PFSK-1 (cell line): ENCODE measurements around the gene TRPV4.

Source experiments
- FOXP2 ChIP-seq: optimal IDR thresholded peaks from 2 replicates; pipeline ENCODE3; 2011; ENCODE audit warnings: borderline replicate concordance, control low read depth, inconsistent platforms; ENCODE audit not compliant: insufficient read depth; ENCODE audit errors: extremely low read length, extremely low read depth
- POLR2AphosphoS5 ChIP-seq: IDR thresholded peaks from 2 replicates; pipeline ENCODE4 v1.6.1; 2012; ENCODE audit warnings: low read depth, mild to moderate bottlenecking, control low read depth, low read length, moderate library complexity
- SIN3A ChIP-seq: IDR thresholded peaks from 2 replicates; pipeline ENCODE4 v1.6.1; 2012; ENCODE audit warnings: mild to moderate bottlenecking, low read length, moderate library complexity, borderline replicate concordance; ENCODE audit not compliant: insufficient read depth
- TAF1 ChIP-seq: IDR thresholded peaks from 2 replicates; pipeline ENCODE4 v1.6.1; 2012; ENCODE audit warnings: low read length, control low read depth, borderline replicate concordance; ENCODE audit not compliant: insufficient read depth
- TF ChIP-seq, protein P1 (sequence below), 2 experiments: IDR thresholded peaks; 2 replicates each; pipeline versions ENCODE4 v1.6.1 to v1.8.0; 2011 to 2012; ENCODE audit warnings: low read depth in 2 of 2, low read length in 2 of 2, control low read depth in 1 of 2, inconsistent platforms in 1 of 2, mild to moderate bottlenecking in 1 of 2, moderate library complexity in 1 of 2; ENCODE audit not compliant: insufficient read depth in 1 of 2

Gene TRPV4

DNA sequence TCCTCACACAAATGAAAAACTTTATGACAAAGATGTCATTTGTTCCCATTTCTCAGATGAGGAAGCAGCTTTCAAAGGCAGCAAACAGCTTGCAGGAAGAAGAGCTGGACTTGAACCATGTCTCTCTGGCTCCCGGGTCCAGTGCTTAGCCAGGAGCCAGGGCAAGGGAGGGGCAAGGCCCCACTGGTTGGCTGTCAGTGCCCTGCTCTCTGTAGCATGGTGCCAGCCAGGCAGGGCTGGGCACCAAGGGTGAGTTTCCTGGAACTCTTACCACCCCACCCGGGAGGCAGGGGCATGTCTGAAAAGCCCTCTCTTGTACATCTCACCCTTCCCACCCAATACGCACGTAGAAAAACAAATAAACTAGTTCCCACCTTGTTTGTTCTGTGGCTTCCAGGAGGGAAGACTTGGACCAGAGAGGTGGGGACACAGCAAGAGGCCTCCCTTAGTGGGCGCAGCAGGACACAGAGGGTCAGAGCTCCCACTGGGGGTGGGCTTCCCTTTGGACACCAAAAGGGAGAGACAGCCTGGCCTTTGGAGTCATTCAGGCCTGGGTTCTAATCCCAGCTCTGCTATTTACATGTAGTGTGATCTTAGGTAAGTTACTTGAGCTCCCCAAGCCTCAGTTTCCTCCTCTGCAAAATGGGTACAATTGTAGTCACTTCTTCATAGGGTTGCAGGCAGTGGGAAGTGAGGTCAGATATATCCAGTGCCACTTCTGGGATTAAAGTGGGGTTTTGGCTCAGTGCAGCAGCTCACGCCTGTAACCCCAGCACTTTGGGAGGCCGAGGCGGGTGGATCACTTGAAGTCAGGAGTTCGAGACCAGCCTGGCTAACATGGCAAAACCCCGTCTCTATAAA lies 17.2 kb downstream of the TRPV4 start:
- no peak for TF ChIP-seq TAF1

GRCh38 chr12:109815225-109815624 lies 18.0 kb downstream of the TRPV4 start:
- TF ChIP-seq TAF1 (no peak), FOXP2 (no peak), SIN3A (no peak), POLR2AphosphoS5 (no peak)
- TF ChIP-seq, protein P1, sequence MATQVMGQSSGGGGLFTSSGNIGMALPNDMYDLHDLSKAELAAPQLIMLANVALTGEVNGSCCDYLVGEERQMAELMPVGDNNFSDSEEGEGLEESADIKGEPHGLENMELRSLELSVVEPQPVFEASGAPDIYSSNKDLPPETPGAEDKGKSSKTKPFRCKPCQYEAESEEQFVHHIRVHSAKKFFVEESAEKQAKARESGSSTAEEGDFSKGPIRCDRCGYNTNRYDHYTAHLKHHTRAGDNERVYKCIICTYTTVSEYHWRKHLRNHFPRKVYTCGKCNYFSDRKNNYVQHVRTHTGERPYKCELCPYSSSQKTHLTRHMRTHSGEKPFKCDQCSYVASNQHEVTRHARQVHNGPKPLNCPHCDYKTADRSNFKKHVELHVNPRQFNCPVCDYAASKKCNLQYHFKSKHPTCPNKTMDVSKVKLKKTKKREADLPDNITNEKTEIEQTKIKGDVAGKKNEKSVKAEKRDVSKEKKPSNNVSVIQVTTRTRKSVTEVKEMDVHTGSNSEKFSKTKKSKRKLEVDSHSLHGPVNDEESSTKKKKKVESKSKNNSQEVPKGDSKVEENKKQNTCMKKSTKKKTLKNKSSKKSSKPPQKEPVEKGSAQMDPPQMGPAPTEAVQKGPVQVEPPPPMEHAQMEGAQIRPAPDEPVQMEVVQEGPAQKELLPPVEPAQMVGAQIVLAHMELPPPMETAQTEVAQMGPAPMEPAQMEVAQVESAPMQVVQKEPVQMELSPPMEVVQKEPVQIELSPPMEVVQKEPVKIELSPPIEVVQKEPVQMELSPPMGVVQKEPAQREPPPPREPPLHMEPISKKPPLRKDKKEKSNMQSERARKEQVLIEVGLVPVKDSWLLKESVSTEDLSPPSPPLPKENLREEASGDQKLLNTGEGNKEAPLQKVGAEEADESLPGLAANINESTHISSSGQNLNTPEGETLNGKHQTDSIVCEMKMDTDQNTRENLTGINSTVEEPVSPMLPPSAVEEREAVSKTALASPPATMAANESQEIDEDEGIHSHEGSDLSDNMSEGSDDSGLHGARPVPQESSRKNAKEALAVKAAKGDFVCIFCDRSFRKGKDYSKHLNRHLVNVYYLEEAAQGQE (IDR thresholded peaks at IDR 0.05; ENCODE audit: insufficient read depth in 1 of 2, low read depth in 2 of 2, low read length in 2 of 2): no peak

DNA sequence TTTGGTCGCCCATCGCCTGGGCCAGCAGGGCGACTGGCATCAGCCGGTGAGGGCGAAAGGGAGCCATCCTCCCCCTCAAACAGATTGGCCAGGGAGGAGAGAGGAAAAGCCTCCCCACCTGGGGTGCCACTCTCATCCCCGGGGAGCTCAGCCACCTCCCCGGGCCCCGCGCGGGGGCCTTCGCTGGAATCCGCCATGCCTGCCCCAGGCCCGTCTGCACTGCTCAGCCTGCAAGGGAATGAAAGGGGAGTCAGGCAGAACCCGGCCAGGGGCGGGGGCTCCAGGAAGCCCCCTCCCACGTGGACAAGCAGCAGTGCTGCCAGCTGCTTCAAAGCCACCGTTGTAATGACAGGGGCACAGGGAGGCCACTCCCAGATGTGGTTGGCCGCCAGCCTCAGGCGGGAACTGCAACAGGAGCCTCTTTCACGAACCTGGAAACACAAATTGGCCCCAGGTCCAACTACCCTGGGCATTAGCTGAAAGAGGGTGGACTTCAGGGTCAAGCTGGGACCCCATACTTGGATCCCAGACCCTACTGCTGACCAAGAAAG lies 18.5 kb downstream of the TRPV4 start:
- no peak for TF ChIP-seq TAF1
- TF ChIP-seq FOXP2: no peak
- TF ChIP-seq SIN3A: no peak
- TF ChIP-seq POLR2AphosphoS5: no peak
- TF ChIP-seq, protein P1 (IDR thresholded peaks at IDR 0.05; ENCODE audit: insufficient read depth in 1 of 2, low read depth in 2 of 2, low read length in 2 of 2): no peak

- TF ChIP-seq TAF1 (no peak), SIN3A (no peak), FOXP2 (no peak)
- TF ChIP-seq, protein P1 (IDR thresholded peaks at IDR 0.05; ENCODE audit: insufficient read depth in 1 of 2, low read depth in 2 of 2, low read length in 2 of 2): no peak
These were observed 19.3 kb downstream of the TRPV4 start for GRCh38 chr12:109813810-109814416.

GRCh38 chr12:109811624-109811995 lies 21.6 kb downstream of the TRPV4 start:
- TF ChIP-seq TAF1: no peak
- no peak for TF ChIP-seq POLR2AphosphoS5
- TF ChIP-seq, protein P1 (IDR thresholded peaks at IDR 0.05; ENCODE audit: insufficient read depth in 1 of 2, low read depth in 2 of 2, low read length in 2 of 2): no peak
- TF ChIP-seq SIN3A: no peak
- TF ChIP-seq FOXP2: no peak
